Measurements from ENCODE around the gene XRCC1. TPM values are rescaled to one million over a fixed set of nuclear protein-coding genes. Genes with fewer than 3 reads are reported as not detected.

Gene XRCC1
- total RNA-seq, 1 donor from 2014 or later: 12.8 TPM

DNA sequence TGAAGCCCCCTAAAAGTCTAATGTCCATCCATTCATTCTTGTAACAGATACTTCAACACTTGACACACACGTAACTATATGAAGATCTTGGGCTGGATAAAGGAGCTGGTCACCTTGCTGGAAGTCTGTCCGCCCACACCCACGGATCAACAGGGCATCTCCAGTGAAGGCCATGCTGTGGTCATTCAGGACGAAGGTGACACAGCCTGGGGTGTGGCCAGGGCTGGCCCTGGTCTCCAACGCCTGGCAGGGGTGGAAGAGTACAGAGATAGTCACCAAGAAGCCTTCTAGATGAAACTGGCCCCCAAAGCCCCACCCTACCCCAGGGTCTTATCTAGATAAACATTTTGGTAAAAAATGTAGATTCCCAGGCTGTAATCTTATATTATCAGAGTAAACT lies 64.0 kb downstream of the XRCC1 start:
- Histone ChIP-seq H3K9me3 (replicated peaks) (no peaks in the 10 kb centered on the region), H3K4me1 (no peaks in the 10 kb centered on the region), H3K36me3 (peaks cover 32% of the 10 kb centered on the region), H3K4me3 (no peak overlapping the region), H3K27ac (replicated peaks) (no peak overlapping the region), H3K27me3 (ENCODE audit: low read depth) (no peaks in the 10 kb centered on the region)
- intact Hi-C loops (cut with micrococcal nuclease): no loop called here
- TF ChIP-seq, protein P1, sequence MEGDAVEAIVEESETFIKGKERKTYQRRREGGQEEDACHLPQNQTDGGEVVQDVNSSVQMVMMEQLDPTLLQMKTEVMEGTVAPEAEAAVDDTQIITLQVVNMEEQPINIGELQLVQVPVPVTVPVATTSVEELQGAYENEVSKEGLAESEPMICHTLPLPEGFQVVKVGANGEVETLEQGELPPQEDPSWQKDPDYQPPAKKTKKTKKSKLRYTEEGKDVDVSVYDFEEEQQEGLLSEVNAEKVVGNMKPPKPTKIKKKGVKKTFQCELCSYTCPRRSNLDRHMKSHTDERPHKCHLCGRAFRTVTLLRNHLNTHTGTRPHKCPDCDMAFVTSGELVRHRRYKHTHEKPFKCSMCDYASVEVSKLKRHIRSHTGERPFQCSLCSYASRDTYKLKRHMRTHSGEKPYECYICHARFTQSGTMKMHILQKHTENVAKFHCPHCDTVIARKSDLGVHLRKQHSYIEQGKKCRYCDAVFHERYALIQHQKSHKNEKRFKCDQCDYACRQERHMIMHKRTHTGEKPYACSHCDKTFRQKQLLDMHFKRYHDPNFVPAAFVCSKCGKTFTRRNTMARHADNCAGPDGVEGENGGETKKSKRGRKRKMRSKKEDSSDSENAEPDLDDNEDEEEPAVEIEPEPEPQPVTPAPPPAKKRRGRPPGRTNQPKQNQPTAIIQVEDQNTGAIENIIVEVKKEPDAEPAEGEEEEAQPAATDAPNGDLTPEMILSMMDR (IDR thresholded peaks at IDR 0.05; ENCODE audit: borderline replicate concordance): no peak
- no peak for DNase-seq

DNA sequence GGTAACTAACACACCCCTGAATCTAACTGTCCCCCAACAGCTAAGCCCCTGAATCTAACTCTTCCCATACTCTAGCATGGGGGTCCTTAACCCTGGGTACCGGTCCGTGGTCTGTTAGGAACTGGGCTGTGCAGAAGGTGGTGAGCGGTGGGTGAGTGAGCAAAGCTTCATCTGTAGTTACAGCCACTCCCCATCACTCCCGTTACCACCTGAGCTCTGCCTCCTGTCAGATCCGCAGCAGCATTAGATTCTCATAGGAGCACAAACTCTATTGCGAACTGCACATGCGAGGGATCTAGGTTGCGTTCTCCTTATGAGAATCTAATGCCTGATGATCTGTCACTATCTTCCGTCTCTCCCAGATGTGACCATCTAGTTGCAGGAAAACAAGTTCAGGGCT lies 64.6 kb downstream of the XRCC1 start:
- Histone ChIP-seq H3K36me3 (peaks cover 32% of the 10 kb centered on the region), H3K27ac (replicated peaks) (no peak overlapping the region)
- intact Hi-C loops (cut with micrococcal nuclease): no loop called here

DNA sequence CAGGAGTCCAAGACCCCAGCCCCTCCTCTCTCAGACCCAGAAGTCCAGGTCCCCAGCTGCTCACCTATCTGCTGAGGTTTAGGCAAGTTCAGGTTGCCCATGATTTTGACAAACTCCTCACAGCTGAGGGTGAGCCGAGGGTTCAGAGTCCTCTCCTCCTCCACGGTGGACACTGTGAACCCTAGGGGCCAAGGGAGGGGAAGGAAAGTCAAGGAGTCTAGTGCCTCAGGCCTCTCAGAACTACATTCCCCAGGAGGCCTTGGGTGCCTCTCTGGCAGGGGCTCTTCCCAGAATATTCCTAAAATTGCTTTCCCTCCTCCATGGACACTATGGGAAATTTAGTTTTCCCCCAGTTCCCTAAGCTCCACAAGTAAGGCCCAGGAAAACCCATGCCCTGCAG lies 67.4 kb downstream of the XRCC1 start:
- intact Hi-C loops (cut with micrococcal nuclease): no loop called here
- TF ChIP-seq, protein P1 (IDR thresholded peaks at IDR 0.05; ENCODE audit: borderline replicate concordance): no peak
- Histone ChIP-seq H3K27ac (replicated peaks) (no peak overlapping the region), H3K9me3 (replicated peaks) (no peaks in the 10 kb centered on the region), H3K4me3 (no peak overlapping the region), H3K27me3 (ENCODE audit: low read depth) (no peaks in the 10 kb centered on the region), H3K36me3 (peaks cover 32% of the 10 kb centered on the region), H3K4me1 (peaks cover 17% of the 10 kb centered on the region)
- DNase-seq: no peak

More for the DNA sequence above, 64.6 kb downstream of the XRCC1 start:
- H3K27me3 ChIP-seq (ENCODE audit: low read depth): no peaks in the 10 kb centered on the region
- DNase-seq: no peak
- no peaks in the 10 kb centered on the region for H3K9me3 ChIP-seq (replicated peaks)
- no peaks in the 10 kb centered on the region for H3K4me1 ChIP-seq
- TF ChIP-seq, protein P1 (IDR thresholded peaks at IDR 0.05; ENCODE audit: borderline replicate concordance): no peak
- no peak overlapping the region for H3K4me3 ChIP-seq

DNA sequence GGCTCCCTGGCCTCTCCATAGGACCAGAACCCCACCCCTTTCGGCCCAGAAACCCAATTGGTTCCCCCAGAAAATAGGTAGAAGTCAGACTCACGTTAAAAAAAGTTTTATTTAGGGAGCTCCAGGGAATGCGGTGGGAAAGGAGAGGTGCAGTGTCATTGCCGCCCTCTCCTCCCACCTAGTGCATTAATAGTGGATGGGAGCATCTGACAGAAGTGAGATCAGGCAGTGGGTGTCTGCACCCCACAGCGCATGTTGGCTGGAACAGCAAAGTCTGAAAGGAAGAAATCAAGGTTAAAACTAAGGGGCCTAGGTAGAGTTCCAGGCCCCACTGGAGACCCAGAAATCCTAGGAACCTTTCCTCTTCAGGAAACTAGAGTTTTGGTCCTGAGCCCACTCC lies 68.7 kb downstream of the XRCC1 start:
- H3K4me3 ChIP-seq: no peak overlapping the region
- peaks cover 32% of the 10 kb centered on the region for H3K36me3 ChIP-seq
- no peak for DNase-seq
- no peaks in the 10 kb centered on the region for H3K27me3 ChIP-seq (ENCODE audit: low read depth)
- H3K4me1 ChIP-seq: peaks cover 20% of the 10 kb centered on the region
- H3K9me3 ChIP-seq (replicated peaks): no peaks in the 10 kb centered on the region
- intact Hi-C loops (cut with micrococcal nuclease): no loop called here
- TF ChIP-seq, protein P1 (IDR thresholded peaks at IDR 0.05; ENCODE audit: borderline replicate concordance): no peak
- H3K27ac ChIP-seq (replicated peaks): no peak overlapping the region

DNA sequence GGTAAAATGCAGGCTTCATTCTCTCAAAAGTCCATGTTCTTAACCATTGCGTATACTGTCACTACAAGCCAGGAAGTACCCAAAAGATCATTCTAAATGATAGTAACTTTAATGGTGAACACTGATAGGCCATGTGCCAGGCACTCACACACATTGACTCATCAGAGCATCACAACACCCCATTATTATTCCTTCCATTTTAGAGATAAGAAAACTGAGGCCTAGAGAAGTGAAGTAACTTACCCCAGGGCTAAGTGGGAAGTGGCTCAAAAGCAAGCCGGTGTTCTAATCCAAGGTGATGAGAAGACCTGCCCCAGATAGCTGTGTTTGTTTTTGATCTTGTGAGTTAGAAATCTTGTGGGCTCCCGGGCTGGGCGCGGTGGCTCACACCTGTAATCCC lies 69.4 kb downstream of the XRCC1 start:
- H3K36me3 ChIP-seq: peaks cover 28% of the 10 kb centered on the region
- no peaks in the 10 kb centered on the region for H3K27me3 ChIP-seq (ENCODE audit: low read depth)
- intact Hi-C loops (cut with micrococcal nuclease): no loop called here
- H3K4me3 ChIP-seq: no peak overlapping the region
- peaks cover 20% of the 10 kb centered on the region for H3K4me1 ChIP-seq
- DNase-seq: no peak
- TF ChIP-seq, protein P1 (IDR thresholded peaks at IDR 0.05; ENCODE audit: borderline replicate concordance): no peak
- H3K27ac ChIP-seq (replicated peaks): no peak overlapping the region
- H3K9me3 ChIP-seq (replicated peaks): no peaks in the 10 kb centered on the region

DNA sequence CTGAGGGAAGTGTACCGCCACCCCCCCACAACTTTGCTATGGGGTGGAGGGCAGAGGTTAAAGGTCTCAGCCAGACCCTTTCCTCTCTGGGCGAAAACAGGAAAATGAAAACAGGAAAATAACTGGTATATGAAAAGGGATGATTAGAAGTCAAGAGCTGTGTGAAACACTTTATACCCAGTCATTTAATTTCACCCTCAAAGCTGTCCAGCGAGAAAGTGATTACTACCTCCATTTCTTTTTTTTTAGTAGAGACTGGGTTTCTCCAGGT lies 70.2 kb downstream of the XRCC1 start:
- no peak for DNase-seq
- TF ChIP-seq, protein P1 (IDR thresholded peaks at IDR 0.05; ENCODE audit: borderline replicate concordance): no peak
- Histone ChIP-seq H3K9me3 (replicated peaks) (no peaks in the 10 kb centered on the region), H3K36me3 (peaks cover 19% of the 10 kb centered on the region), H3K27me3 (ENCODE audit: low read depth) (no peaks in the 10 kb centered on the region), H3K4me1 (peaks cover 20% of the 10 kb centered on the region), H3K27ac (replicated peaks) (peak overlapping the region; percentile 83), H3K4me3 (peak overlapping the region; percentile 77)
- intact Hi-C loops (cut with micrococcal nuclease): no loop called here
